Stimulated activated naive CD4-positive, alpha-beta T cell treated with Interleukin-2 at 50 U/mL for 16 hours (primary cell): ENCODE data around the gene KLHL35.
"Not testable (repeated sequence)": the region's sequence is repeated elsewhere in the genome, so short reads cannot be mapped to it uniquely, and the experiment has no call there.

ENCODE experiments used
- DNase-seq: peaks from one replicate; lab custom pipeline; 2025; lab: John Stamatoyannopoulos, UW

KLHL35 gene

GRCh38 chr11:75422248-75423231 lies 10.5 kb downstream of the KLHL35 start:
- no peak for DNase-seq

GRCh38 chr11:75421902-75422247 lies 11.1 kb downstream of the KLHL35 start:
- DNase-seq = no peak

- DNase-seq = no peak
Observed at GRCh38 chr11:75421035-75421602, 11.9 kb downstream of the KLHL35 start.

- no peak for DNase-seq
Observed at GRCh38 chr11:75420224-75421034, 12.6 kb downstream of the KLHL35 start.

- DNase-seq = no peak
Observed at GRCh38 chr11:75413864-75414263, 19.1 kb downstream of the KLHL35 start.

- DNase-seq = not testable (repeated sequence)
Observed at GRCh38 chr11:75413146-75413545, 19.9 kb downstream of the KLHL35 start.

GRCh38 chr11:75409971-75410370 lies 23.0 kb downstream of the KLHL35 start:
- not testable (repeated sequence) for DNase-seq

- DNase-seq = no peak
Observed at GRCh38 chr11:75408957-75409219, 24.1 kb downstream of the KLHL35 start.

GRCh38 chr11:75406338-75406777 lies 26.6 kb downstream of the KLHL35 start:
- no peak for DNase-seq

GRCh38 chr11:75403983-75404658 lies 28.9 kb downstream of the KLHL35 start:
- peak; percentile 4 for DNase-seq

GRCh38 chr11:75403037-75403436 lies 30.0 kb downstream of the KLHL35 start:
- no peak for DNase-seq

- no peak for DNase-seq
Observed at GRCh38 chr11:75402002-75402773, 30.8 kb downstream of the KLHL35 start.

GRCh38 chr11:75400146-75400865 lies 32.7 kb downstream of the KLHL35 start:
- no peak for DNase-seq

- peak; percentile 85 for DNase-seq
Observed at GRCh38 chr11:75399344-75400145, 33.5 kb downstream of the KLHL35 start, which contains the start of gene RPS3. TSS of gene RPS3 (plus strand) at chr11:75399518. CDS start at chr11:75399548, 30 bp downstream.

- DNase-seq = no peak
Observed at GRCh38 chr11:75398906-75399305, 34.1 kb downstream of the KLHL35 start.

- DNase-seq = no peak
Observed at GRCh38 chr11:75394085-75394840, 38.7 kb downstream of the KLHL35 start.

- no peak for DNase-seq
Observed at GRCh38 chr11:75389925-75390324, 43.1 kb downstream of the KLHL35 start.

- no peak for DNase-seq
Observed at GRCh38 chr11:75389276-75389605, 43.8 kb downstream of the KLHL35 start.
